Right lung (tissue), 5 donors: ENCODE results near the gene RIF1. TPM values are rescaled to one million over a fixed set of nuclear protein-coding genes. Genes with fewer than 3 reads are reported as not detected.

Experiments
- DNase-seq, 2 donors: peaks; one replicate each; pipeline ENCODE4 v3.0.0-alpha.2; 2013
- polyA plus RNA-seq, 5 donors: library from polyadenylated mRNA; unstranded; fragments of 120-200 nt; gene quantifications; one replicate each; pipeline versions ENCODE4 v1.2.1 to v1.2.3, GENCODE V29; 2013; ENCODE audit warnings: inconsistent platforms in 1 of 5, low replicate concordance in 1 of 5; ENCODE audit not compliant: insufficient read length in 5 of 5, insufficient read depth in 1 of 5

The RIF1 gene
- polyA plus RNA-seq, 5 donors = 24.0 to 50.0 (median 43.7) TPM

DNA sequence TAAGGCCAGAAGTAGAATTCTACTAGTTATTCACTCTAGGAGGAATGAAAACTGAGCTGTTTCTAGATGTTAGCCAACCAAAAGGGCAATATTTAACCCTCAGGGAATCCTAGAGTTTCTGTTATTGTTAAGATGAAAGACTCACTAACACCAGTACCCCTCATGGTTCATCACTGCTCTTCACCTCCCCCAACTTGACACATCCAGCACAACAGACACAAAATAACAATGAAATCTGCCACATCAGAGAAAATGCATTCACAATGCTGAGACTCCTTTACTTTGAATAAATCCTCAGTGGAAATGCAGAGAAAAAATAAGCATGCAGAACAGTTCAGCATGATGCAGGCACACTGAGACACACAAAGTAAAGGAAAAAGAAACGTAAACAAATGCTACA lies 111.3 kb downstream of the RIF1 start:
- no peak for DNase-seq

DNA sequence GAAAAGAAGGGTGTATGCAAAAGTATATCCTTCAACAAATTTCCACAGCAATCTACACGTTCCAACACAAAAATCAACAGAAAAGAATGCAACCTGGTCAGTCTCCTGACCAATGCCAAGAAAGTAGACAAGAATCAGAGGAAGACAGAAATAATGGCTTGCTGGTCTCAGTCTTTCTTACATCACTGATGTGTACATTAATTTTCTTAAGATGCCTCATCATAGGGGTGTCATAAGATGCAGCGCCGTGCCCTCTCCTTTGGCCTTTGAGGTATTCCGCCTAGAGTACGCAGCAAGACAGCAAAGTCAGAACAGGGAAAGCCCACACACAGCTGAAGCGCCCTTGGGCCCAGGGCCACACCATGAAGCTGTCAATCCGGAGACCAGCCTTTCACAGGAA lies 112.9 kb downstream of the RIF1 start:
- no peak for DNase-seq

DNA sequence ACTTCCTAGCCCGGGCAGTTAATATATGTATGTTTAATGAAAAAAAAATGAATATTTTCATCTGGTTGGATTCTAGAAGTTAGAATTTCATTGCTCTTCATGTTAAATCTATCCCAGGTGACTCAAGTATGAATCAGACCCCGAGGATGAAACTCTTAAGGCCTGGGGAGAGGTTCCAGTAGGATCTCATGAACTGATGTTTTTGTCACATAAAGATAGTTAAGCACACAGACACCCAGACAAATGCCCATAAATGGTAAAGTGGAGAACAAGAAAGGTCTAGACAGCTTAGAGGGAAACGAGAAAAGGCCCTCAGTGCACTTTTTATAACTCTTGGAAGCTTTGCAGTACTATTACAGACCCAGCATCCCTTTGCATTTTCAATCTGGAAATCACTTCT lies 114.1 kb downstream of the RIF1 start:
- DNase-seq = no peak

DNA sequence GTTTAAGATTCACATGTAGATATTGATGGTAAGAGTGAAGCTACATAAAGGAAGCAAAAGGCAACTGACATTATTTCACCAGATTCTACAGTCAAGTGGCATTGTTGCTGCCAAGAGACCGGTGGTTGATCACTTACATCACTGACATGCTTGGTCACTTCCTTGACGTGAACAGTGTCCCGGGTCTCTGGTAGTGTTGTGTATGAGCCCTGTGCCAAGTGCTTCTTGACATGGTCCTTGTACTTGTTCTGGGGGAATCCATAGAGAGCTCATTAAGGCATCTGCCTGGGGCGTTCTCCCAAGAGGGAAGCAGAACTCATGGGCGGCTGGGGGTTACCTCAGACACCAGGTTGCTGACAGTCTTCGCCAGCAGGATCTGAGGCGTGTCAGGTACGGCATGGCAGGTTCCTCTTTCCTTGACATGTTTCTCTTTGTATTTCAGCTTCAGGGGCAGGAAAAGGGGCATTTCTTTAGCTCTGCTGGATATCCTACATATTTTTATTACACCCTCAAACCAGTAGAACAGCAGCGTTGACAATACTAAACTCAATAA lies 116.2 kb downstream of the RIF1 start:
- no peak for DNase-seq

DNA sequence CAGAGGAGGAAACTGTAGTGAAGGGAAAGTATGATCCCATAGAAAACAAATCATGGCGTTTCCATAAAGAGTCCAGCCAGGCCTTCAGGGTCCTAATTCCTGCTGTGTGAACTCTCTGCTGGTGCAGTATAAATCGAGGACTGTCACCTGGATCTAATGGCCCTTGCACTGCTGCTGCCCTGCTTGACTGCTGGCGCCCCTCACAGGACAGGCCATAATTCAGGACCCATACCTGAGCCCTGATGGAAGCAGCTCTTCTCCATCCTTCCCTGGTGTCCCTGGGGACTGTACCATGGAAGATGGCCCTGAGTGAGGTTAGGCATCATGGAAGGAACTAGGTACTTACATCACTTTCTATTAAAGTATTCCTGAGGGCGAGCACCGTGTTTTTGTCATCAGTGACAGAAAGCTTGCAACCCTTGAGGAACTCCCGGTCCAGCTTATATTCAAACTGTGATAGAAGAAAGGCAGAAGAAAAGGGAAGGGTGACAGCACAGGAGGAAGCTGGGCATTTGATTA lies 116.9 kb downstream of the RIF1 start:
- DNase-seq = no peak

Other genes starting within 250 kb of the RIF1 start
- gene RBM43, start 148.0 kb upstream of the RIF1 start, polyA plus RNA-seq = 10 to 100 TPM; 15.1 to 26.0 (median 24.0) TPM
- gene NMI, start 120.2 kb upstream of the RIF1 start, polyA plus RNA-seq = 10 to 100 TPM; 19.1 to 21.4 (median 20.2) TPM
- gene TNFAIP6, start 52.3 kb upstream of the RIF1 start, polyA plus RNA-seq = 1 to 10 TPM; 2.4 to 5.5 (median 3.0) TPM